Ecto neural progenitor cell (in vitro differentiated cells): Measurements from ENCODE around the gene CLBA1.

Source experiments
- DNase-seq: peaks from one replicate; pipeline ENCODE4 v3.0.0-alpha.2; 2018; ENCODE audit warnings: low spot score

The CLBA1 gene

DNA sequence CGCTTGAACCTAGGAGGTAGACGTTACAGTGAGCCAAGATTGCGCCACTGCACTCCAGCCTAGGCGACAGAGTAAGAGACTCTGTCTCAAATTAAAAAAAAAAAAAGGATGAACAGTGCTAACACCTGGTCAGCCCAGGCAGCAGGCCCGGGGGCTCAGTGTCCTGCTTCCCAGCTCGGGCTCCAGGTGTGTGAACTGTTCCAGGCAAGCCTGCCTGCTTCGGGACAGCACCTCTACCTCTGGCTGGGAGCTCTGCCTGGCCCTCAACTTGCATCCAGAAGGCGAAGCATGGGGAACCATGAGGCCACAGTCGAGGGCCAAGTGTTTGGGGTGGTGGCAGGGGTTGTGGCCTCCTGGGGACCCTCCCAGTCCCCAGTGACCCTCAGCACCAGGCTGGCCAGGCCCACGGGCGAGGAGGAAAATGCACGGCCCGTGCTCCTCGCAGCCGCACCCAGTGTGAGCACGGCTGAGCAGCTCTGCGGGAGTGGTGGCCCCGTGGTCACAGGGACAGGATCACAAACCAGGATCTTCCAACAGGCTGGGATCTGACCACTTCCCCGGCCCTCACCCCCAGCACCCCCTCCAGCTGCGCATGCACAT is 19.8 kb downstream of the CLBA1 start:
- DNase-seq, result no peak

- no peak for DNase-seq
Measured at GRCh38 chr14:105005929-105006830, 20.6 kb downstream of the CLBA1 start.

GRCh38 chr14:105006831-105007592 is 21.4 kb downstream of the CLBA1 start:
- DNase-seq, result no peak

DNA sequence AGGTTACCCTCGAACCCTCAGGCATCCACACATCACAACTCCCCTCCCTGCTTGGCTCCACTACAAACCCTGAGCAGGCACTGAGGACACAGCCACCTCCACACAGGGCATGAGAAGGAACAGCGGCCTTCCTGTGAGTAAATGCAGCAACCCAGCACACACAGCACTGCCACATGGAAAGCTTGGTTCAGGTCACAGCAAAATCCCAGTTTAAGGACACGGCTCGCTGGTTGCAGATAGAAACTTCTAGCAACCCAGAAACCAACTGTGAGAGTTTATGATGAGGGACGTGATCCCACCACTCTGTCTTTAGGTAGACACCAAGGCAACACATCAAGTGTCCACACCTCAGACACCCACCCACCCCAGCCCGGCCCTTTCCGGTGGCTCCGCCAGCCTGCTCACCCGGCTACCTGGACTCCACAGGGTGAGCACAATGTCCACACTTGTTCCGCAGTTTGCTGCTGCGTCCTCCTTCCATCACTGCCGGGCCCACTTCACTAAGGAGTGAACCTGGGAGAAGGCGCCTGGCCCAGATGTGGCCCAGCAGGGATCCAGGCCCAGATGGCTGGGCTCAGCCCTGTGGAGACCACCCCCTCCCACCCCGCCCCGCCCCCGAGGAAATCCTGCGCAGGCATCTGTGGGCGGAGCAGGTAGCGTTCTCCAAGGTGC is 22.1 kb downstream of the CLBA1 start:
- DNase-seq, result no peak

- DNase-seq, result no peak
Measured at GRCh38 chr14:105010106-105010505, 24.5 kb downstream of the CLBA1 start.

DNA sequence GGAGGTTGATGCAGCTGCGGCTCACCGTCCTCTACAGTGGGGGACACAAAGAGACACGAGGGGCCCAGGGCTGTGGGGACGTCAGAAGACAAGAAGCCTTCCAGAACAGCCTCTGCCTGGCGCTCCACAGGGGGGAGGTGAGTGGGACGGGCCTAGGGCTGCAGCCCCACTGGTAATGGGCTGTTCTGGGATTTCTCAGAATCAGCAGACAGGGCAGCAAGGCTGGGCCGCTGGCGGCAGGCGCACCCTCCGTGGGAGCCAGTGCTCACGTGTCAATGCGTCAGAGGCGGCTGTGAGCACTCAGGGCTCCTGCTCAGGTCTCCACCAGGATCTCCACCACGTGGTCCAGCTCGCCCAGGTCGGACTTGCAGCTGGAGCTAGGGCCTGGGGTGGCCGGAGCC is 25.3 kb downstream of the CLBA1 start:
- DNase-seq, result no peak

DNA sequence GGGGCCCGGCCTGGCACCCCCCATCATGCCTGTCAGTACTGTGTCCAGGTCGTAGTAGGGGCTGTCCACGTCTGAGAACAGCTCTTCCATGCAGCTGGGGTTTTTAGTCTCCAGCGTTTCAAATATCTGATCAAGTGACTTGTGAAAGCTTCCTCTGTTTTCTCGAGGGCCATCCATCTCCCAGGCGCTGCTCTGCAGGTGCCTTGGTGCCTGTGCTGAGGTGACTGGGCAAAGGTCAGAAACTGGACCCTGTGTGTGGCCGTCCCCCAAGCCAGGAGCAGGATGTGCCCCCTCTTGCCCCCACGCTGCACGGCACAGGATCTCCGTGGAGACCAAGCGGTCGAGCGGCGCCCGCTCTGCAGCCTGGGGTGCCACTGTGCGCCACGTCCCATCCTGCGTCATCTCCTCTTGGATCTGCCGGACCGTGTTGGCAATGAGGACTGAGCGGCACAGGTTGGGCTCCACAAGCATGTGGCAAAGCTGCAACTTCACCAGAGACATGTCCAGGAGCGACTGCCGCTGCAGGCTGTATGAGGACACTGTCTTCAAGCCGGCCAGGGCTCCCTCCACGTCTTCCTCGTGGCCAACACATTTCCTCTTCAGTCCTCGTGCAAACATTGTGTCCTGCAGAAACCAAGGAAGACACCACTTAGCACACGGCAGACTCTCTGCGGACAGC is 25.9 kb downstream of the CLBA1 start:
- no peak for DNase-seq

DNA sequence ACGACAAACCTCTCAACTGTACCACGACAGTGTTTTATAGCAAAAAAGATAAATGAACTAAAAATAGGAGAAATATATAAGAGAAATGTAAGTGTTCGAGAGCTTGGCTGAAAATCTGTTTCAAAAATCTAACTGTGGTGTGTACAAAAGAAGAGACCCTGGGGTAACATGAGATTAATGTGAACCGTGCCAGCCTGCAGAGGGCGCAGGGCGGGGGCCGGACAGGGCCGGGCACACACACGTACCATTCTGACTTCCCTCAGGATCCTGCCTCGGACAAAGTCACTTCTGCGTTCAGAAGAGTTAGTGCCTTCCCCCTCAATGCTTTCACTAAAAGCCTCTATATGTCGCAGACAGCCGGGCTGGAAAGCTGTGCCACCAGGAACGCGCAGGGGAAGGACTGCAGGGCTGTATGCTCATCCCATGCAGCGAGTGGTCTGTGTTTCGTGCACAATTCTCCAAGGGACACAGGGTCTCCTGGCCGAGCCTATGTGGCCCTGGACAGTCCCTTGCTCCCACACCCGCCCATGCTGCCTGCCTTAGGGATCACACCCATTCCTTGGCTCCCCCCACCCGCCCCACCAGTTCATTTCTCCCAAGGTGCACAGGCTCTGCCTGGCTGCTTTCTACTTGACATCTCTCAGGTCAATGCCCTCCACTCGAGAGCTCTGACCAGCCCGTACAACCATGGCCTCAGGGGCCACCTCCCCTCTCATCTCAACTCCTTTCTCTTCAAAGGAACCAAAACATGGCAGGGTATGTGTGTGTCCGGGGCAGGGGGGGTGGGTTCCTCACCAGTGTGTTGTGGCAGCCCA is 26.8 kb downstream of the CLBA1 start:
- no peak for DNase-seq

- no peak for DNase-seq
Measured at GRCh38 chr14:105013150-105013785, 27.7 kb downstream of the CLBA1 start.

DNA sequence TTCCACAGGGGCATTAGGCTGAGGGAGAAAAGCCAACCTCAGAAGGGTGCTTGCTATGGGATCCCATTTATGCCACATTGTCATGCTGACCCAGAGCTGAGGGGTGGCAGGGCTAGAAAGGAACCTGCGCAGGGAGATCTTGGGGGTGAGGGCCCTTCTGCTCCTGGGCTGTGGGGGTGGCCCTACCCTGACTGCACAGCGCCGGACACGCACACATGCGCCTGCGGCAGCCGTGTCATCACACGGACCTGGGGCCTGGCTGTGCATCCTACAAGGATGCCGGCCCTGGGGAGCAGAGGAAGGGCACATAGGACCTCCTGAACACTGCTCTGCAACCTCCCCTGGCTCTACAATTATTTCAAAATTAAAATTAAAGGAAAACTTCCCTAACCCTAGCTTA is 28.4 kb downstream of the CLBA1 start:
- DNase-seq, result no peak

DNA sequence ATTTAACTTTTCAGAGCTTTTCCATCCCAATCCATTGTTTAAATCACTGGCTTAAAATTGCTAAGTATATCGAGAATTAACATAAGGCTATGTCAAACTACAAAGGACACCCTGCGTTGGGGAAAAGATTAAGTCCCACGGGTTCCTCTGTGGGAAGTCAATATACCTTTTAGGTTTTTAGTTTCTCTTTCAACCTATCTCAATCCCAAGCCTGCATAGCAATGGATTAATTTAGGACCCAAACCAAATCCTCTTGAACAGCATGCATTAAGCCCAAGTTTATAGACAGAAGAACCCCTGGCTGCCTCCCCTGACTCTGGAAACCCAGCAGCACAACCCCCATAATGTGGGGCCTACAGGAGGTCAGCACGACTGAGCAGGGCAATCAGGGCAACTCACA is 29.0 kb downstream of the CLBA1 start:
- DNase-seq, result no peak

- no peak for DNase-seq
Measured at GRCh38 chr14:105015242-105015641, 29.7 kb downstream of the CLBA1 start.

GRCh38 chr14:105015905-105016304 is 30.3 kb downstream of the CLBA1 start:
- no peak for DNase-seq

GRCh38 chr14:105018414-105018813 is 32.8 kb downstream of the CLBA1 start:
- DNase-seq, result no peak

GRCh38 chr14:105019861-105020814 is 34.5 kb downstream of the CLBA1 start:
- DNase-seq, result peak; percentile 64

- peak; percentile 99 for DNase-seq
Measured at GRCh38 chr14:105020815-105021655, 35.4 kb downstream of the CLBA1 start, which contains the start of gene CDCA4. Gene CDCA4, minus strand, starts transcription at chr14:105021083. Its CDS starts 9,154 bp downstream, at chr14:105011929.

DNA sequence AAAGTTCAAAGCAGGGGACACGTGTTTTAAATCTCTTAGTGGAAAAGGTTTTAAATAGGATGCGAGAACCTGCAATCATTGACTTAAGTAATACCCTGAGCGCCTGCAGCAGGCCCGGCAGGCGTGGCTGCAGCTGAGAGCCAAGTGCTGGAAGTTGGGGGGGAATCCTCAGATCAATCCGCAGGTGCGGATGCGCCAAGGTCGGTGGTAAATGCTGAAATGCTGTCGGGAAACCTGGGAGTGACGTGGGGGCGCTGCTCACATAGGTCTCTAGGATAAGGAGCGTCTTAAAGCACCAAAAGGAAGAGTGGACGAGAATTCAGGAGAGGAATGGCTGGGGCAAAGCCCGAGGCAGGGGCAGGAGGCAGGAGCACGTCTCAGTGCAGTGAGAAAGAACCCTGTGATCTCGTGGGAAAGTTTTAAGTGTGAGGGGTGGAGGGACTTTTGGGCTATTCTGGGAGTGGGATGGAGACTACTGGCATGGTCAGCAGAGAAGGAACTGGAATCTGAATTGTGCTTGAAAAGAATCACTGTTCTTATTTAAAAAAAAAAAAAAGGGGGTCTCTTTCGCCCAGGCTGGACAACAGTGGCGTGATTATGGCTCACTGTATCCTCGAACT is 36.2 kb downstream of the CLBA1 start:
- peak; percentile 74 for DNase-seq

DNA sequence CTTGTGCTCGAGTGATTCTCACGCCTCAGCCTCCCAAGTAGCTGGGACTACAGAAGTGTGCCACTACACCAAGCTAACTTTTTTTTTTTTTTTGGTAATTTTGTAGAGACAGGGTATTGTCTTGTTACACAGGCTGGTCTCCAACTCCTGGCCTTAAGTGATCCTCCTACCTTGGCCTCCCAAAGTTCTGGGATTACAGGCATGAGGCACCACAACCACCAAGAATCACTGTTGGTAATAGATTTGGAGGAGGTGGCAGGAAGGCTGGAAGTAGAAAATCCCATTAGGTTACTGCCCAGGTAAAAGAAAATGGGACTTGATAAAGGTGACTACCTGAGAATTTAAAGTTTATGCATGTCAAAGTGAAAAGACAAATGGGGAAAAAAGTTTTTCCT is 36.7 kb downstream of the CLBA1 start:
- DNase-seq, result no peak
